Ovary (tissue), 9 donors: ENCODE results near the gene PRKCQ. TPM values are rescaled to one million over a fixed set of nuclear protein-coding genes. Genes with fewer than 3 reads are reported as not detected.

ENCODE experiments used
- DNase-seq, 5 donors: peaks; one replicate each; pipeline ENCODE4 v3.0.0-alpha.2; 2019 to 2020
- H3K27ac ChIP-seq, 2 donors: fragments of 200-600 bp; one replicate each; pipeline versions ENCODE4 v1.5.1 to v1.8.0; 2019 to 2022
- H3K27me3 ChIP-seq: fragments of 200-600 bp; one replicate; pipeline ENCODE4 v1.8.0; 2022
- H3K36me3 ChIP-seq: fragments of 200-600 bp; sonication (generic); one replicate; pipeline ENCODE4 v1.5.1; 2019
- H3K4me1 ChIP-seq: one replicate; pipeline ENCODE4 v1.8.1; 2013; ENCODE audit warnings: mild to moderate bottlenecking, moderate library complexity; ENCODE audit not compliant: insufficient read depth
- H3K4me3 ChIP-seq: fragments of 200-600 bp; sonication (generic); one replicate; pipeline ENCODE4 v1.5.1; 2017
- H3K9me3 ChIP-seq, 2 donors: fragments of 200-600 bp in 1 of 2; sonication (generic) in 1 of 2; one replicate each; pipeline versions ENCODE4 v1.5.1 to v1.8.1; 2013 to 2019; ENCODE audit warnings: mild to moderate bottlenecking in 1 of 2, moderate library complexity in 1 of 2
- CTCF ChIP-seq, 3 donors: fragments of 450-650 bp in 2 of 3; fragments of 200-600 bp in 1 of 3; IDR thresholded peaks; one replicate each; pipeline versions ENCODE4 v1.5.1 to v1.8.0; 2016 to 2022; ENCODE audit warnings: antibody characterized with exemption in 3 of 3, mild to moderate bottlenecking in 1 of 3
- EP300 ChIP-seq: sonication (generic); formaldehyde crosslinking; IDR thresholded peaks from one replicate; pipeline ENCODE4 v1.6.1; 2017; ENCODE audit warnings: antibody characterized with exemption
- POLR2A ChIP-seq: fragments of 450-650 bp; IDR thresholded peaks from one replicate; pipeline ENCODE4 v1.6.1; 2017; ENCODE audit warnings: antibody characterized with exemption, mild to moderate bottlenecking, moderate library complexity
- WGBS, 3 donors: extraction: QIAGEN DNeasy Blood & Tissue Kit in 1 of 3; methylation state at CpG; one replicate each; pipeline versions ENCODE4 v1.1.5 to v1.1.7; 2013 to 2017; 5-methylcytosine and 5-hydroxymethylcytosine counted together
- intact Hi-C, 4 donors: fragments of 100-400 bp; cut with DNase I; formaldehyde crosslinking; loops; one replicate each; pipeline versions ENCODE4 v1.11.0 to v1.15.1; 2022 to 2023
- polyA plus RNA-seq, 2 donors: library from polyadenylated mRNA; stranded (reverse); fragments of 200-250 nt in 1 of 2; fragments of 350-450 nt in 1 of 2; fragmentation: Illumina TruSeq in 1 of 2; extraction: RNeasy Lipid Tissue Mini Kit (QIAGEN cat#74804) in 1 of 2; gene quantifications; one replicate each; pipeline ENCODE4 v1.2.3, GENCODE V29; 2013 to 2014
- total RNA-seq, 7 donors: library from RNA; depleted of rRNA in 2 of 7; stranded (reverse); fragments of >200 nt in 2 of 7; fragmentation: NEBNext Ultra II Directional in 3 of 7; extraction: Animal tissue kit (Norgen Biotek cat#: 25700) in 3 of 7; gene quantifications; one replicate each; pipeline versions ENCODE4 v1.1.0 to v1.2.4, GENCODE V29; 2016 to 2023
- donor health status: DM: no; HTN: no; CAD: no; lungs with moderate emphysema.
- donor health status: DM: no; HTN: no; CAD: no.
- donor health status: Bipolar disorder and iron deficiency.
- donor health status: DM: yes; HTN: yes; CAD: no.
- donor health status: DM: no; HTN: no; CAD: no.
- donor health status: DM: yes; HTN: yes; CAD: no.

Gene PRKCQ
- total and polyA plus RNA-seq, 9 donors = 0.71 to 3.6 (median 1.1) TPM

GRCh38 chr10:6493521-6494441 is 86.3 kb downstream of the PRKCQ start:
- no peaks in the 10 kb centered on the region for H3K27me3 ChIP-seq
- no peaks in the 10 kb centered on the region for H3K9me3 ChIP-seq
- TF ChIP-seq EP300 (no peak), CTCF (IDR thresholded peaks at IDR 0.05) (no peak), POLR2A (no peak)
- 82 to 85% (median 82%) methylated on average over 11 of the region's 11 CpGs for WGBS, 3 donors
- no peak for DNase-seq
- H3K27ac ChIP-seq = no peak overlapping the region
- no peak overlapping the region for H3K4me3 ChIP-seq
- no peaks in the 10 kb centered on the region for H3K36me3 ChIP-seq
- H3K4me1 ChIP-seq = no peaks in the 10 kb centered on the region
- intact Hi-C loops = no loop called here

- no peak for TF ChIP-seq POLR2A
- no peak for TF ChIP-seq CTCF (IDR thresholded peaks at IDR 0.05)
- no peak for TF ChIP-seq EP300
- H3K9me3 ChIP-seq = no peaks in the 10 kb centered on the region
- DNase-seq = no peak
- intact Hi-C loops = no loop called here
- no peak overlapping the region for H3K27ac ChIP-seq
- H3K4me3 ChIP-seq = no peak overlapping the region
- WGBS, 3 donors = 86 to 92% (median 88%) methylated on average over 10 of the region's 10 CpGs
- no peaks in the 10 kb centered on the region for H3K27me3 ChIP-seq
- no peaks in the 10 kb centered on the region for H3K4me1 ChIP-seq
- H3K36me3 ChIP-seq = no peaks in the 10 kb centered on the region
Measured at GRCh38 chr10:6492896-6493295, 87.2 kb downstream of the PRKCQ start.

- no peak for DNase-seq
- intact Hi-C loops = no loop called here
- WGBS, 3 donors = 85 to 87% (median 86%) methylated on average over 9 of the region's 9 CpGs
- Histone ChIP-seq H3K4me1 (no peaks in the 10 kb centered on the region), H3K4me3 (no peak overlapping the region), H3K27me3 (no peaks in the 10 kb centered on the region), H3K9me3 (no peaks in the 10 kb centered on the region), H3K36me3 (no peaks in the 10 kb centered on the region), H3K27ac (no peak overlapping the region)
- no peak for TF ChIP-seq EP300
- TF ChIP-seq POLR2A = no peak
- no peak for TF ChIP-seq CTCF (IDR thresholded peaks at IDR 0.05)
Measured at GRCh38 chr10:6491841-6492609, 88.1 kb downstream of the PRKCQ start.

- Histone ChIP-seq H3K9me3 (no peaks in the 10 kb centered on the region), H3K36me3 (no peaks in the 10 kb centered on the region), H3K4me1 (no peaks in the 10 kb centered on the region), H3K4me3 (no peak overlapping the region), H3K27me3 (no peaks in the 10 kb centered on the region), H3K27ac (no peak overlapping the region)
- TF ChIP-seq POLR2A = no peak
- TF ChIP-seq CTCF (IDR thresholded peaks at IDR 0.05) = no peak
- no peak for DNase-seq
- 77 to 79% (median 77%) methylated on average over 4 of the region's 4 CpGs for WGBS, 3 donors
- intact Hi-C loops = no loop called here
Measured at GRCh38 chr10:6490614-6491013, 89.5 kb downstream of the PRKCQ start.
